ENCODE results near the gene HRAS. TPM values are rescaled to one million over a fixed set of nuclear protein-coding genes. Genes with fewer than 3 reads are reported as not detected.

Gene HRAS
- total and polyA plus RNA-seq, 2 of the 13 experiments (the other 11 are each of a cell fraction or from before 2014, with no cell fraction given), result 32.9 to 50.0 TPM

DNA sequence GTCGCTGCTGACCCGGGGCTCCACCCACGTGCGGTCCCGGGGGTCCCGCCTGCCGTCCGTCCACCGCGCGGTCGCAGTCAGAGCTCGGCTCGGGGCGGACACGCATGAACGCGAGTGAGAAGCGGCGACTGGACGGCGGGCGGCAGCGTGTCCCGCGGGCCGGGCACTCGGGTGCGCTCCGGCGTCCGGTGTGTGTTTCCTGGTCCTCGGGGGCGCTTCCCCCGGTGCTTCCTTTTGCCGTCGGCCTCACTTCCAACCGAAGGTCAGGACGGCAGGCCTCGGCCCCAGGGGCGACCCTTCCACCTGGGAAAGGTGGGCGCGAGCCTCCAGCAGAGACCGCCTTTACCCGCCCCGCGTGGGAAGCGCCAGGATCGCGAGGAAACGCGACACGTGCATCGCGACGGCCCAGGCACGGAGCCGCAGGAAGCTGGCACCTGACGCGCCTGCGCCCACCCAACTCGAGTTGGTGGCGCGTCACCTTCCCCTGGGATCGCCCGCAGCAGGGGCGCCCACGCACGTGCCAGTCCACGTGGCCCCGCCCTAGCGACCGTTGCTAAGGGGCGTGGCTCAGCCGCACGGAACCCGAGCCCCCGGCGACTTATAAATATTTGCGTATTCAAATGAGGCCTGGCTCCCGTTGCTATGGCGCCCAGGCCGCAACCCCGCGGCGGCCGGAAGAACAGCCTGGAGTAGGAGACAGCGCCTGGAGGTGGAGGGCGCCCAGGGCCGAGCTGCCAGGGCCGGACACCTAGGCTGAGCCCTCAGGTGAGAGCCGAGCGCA, 1.7 kb upstream of the HRAS start, which contains the start of gene LRRC56 (continued):
- TF ChIP-seq SOX6 (IDR thresholded peaks at IDR 0.05) (no peak), SOX6 (CRISPR knock-in tag; IDR thresholded peaks at IDR 0.05) (no peak), ZNF678 (CRISPR knock-in tag; IDR thresholded peaks at IDR 0.05) (0 out of 2 replicates have a peak, but pooled peaks have one; percentile 38), ZSCAN22 (CRISPR knock-in tag; IDR thresholded peaks at IDR 0.05) (no peak), CENPT (CRISPR knock-in tag; IDR thresholded peaks at IDR 0.05; ENCODE audit: low read depth) (0 out of 2 replicates have a peak, but pooled peaks have one; percentile 58), KMT2A (CRISPR knock-in tag; IDR thresholded peaks at IDR 0.05) (0 out of 2 replicates have a peak, but pooled peaks have one; percentile 38), ARNTL (CRISPR knock-in tag; IDR thresholded peaks at IDR 0.05) (peak; percentile 99), SMARCC2 (IDR thresholded peaks at IDR 0.05) (no peak), ZFAT (CRISPR knock-in tag; conservative IDR thresholded peaks at IDR 0.05) (no peak), IRX3 (CRISPR knock-in tag; IDR thresholded peaks at IDR 0.05; ENCODE audit: borderline replicate concordance, low read depth) (0 out of 2 replicates have a peak, but pooled peaks have one; percentile 27), ETV5 (CRISPR knock-in tag; IDR thresholded peaks at IDR 0.05; ENCODE audit: borderline replicate concordance) (peak; percentile 85), SETDB1 (CRISPR knock-in tag; IDR thresholded peaks at IDR 0.05; ENCODE audit: borderline replicate concordance) (no peak), SRF (IDR thresholded peaks at IDR 0.05; ENCODE audit: low read depth, low read length) (no peak), MXI1 (IDR thresholded peaks at IDR 0.05; ENCODE audit: borderline replicate concordance, low read depth, low read length) (peak; percentile 96), SRSF1 (optimal IDR thresholded peaks at IDR 0.05; ENCODE audit: low read depth, low read length) (peak; percentile 42), SIN3A (IDR thresholded peaks at IDR 0.05; ENCODE audit: borderline replicate concordance, low read depth, low read length) (peak; percentile 63; the same call in 1 of the 2 replicates), ZNF724P (CRISPR knock-in tag; IDR thresholded peaks at IDR 0.05; ENCODE audit: borderline replicate concordance) (no peak)
- TF ChIP-seq, protein P1, sequence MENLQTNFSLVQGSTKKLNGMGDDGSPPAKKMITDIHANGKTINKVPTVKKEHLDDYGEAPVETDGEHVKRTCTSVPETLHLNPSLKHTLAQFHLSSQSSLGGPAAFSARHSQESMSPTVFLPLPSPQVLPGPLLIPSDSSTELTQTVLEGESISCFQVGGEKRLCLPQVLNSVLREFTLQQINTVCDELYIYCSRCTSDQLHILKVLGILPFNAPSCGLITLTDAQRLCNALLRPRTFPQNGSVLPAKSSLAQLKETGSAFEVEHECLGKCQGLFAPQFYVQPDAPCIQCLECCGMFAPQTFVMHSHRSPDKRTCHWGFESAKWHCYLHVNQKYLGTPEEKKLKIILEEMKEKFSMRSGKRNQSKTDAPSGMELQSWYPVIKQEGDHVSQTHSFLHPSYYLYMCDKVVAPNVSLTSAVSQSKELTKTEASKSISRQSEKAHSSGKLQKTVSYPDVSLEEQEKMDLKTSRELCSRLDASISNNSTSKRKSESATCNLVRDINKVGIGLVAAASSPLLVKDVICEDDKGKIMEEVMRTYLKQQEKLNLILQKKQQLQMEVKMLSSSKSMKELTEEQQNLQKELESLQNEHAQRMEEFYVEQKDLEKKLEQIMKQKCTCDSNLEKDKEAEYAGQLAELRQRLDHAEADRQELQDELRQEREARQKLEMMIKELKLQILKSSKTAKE (CRISPR knock-in tag; IDR thresholded peaks at IDR 0.05; ENCODE audit: borderline replicate concordance), result 0 out of 2 replicates have a peak, but pooled peaks have one; percentile 23
- TF ChIP-seq, protein P2, sequence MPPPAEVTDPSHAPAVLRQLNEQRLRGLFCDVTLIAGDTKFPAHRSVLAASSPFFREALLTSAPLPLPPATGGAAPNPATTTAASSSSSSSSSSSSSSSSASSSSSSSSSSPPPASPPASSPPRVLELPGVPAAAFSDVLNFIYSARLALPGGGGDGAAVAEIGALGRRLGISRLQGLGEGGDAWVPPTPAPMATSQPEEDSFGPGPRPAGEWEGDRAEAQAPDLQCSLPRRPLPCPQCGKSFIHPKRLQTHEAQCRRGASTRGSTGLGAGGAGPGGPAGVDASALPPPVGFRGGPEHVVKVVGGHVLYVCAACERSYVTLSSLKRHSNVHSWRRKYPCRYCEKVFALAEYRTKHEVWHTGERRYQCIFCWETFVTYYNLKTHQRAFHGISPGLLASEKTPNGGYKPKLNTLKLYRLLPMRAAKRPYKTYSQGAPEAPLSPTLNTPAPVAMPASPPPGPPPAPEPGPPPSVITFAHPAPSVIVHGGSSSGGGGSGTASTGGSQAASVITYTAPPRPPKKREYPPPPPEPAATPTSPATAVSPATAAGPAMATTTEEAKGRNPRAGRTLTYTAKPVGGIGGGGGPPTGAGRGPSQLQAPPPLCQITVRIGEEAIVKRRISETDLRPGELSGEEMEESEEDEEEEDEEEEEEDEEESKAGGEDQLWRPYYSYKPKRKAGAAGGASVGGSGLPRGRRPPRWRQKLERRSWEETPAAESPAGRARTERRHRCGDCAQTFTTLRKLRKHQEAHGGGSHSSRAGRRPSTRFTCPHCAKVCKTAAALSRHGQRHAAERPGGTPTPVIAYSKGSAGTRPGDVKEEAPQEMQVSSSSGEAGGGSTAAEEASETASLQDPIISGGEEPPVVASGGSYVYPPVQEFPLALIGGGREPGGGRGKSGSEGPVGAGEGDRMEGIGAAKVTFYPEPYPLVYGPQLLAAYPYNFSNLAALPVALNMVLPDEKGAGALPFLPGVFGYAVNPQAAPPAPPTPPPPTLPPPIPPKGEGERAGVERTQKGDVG (CRISPR knock-in tag; IDR thresholded peaks at IDR 0.05; ENCODE audit: borderline replicate concordance), result 0 out of 2 replicates have a peak, but pooled peaks have one; percentile 28
- TF ChIP-seq, protein P3, sequence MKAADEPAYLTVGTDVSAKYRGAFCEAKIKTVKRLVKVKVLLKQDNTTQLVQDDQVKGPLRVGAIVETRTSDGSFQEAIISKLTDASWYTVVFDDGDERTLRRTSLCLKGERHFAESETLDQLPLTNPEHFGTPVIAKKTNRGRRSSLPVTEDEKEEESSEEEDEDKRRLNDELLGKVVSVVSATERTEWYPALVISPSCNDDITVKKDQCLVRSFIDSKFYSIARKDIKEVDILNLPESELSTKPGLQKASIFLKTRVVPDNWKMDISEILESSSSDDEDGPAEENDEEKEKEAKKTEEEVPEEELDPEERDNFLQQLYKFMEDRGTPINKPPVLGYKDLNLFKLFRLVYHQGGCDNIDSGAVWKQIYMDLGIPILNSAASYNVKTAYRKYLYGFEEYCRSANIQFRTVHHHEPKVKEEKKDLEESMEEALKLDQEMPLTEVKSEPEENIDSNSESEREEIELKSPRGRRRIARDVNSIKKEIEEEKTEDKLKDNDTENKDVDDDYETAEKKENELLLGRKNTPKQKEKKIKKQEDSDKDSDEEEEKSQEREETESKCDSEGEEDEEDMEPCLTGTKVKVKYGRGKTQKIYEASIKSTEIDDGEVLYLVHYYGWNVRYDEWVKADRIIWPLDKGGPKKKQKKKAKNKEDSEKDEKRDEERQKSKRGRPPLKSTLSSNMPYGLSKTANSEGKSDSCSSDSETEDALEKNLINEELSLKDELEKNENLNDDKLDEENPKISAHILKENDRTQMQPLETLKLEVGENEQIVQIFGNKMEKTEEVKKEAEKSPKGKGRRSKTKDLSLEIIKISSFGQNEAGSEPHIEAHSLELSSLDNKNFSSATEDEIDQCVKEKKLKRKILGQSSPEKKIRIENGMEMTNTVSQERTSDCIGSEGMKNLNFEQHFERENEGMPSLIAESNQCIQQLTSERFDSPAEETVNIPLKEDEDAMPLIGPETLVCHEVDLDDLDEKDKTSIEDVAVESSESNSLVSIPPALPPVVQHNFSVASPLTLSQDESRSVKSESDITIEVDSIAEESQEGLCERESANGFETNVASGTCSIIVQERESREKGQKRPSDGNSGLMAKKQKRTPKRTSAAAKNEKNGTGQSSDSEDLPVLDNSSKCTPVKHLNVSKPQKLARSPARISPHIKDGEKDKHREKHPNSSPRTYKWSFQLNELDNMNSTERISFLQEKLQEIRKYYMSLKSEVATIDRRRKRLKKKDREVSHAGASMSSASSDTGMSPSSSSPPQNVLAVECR (CRISPR knock-in tag; IDR thresholded peaks at IDR 0.05; ENCODE audit: borderline replicate concordance), result peak; percentile 67; the same call in 1 of the 2 replicates
